ENCODE results near the gene HK1.

DNA sequence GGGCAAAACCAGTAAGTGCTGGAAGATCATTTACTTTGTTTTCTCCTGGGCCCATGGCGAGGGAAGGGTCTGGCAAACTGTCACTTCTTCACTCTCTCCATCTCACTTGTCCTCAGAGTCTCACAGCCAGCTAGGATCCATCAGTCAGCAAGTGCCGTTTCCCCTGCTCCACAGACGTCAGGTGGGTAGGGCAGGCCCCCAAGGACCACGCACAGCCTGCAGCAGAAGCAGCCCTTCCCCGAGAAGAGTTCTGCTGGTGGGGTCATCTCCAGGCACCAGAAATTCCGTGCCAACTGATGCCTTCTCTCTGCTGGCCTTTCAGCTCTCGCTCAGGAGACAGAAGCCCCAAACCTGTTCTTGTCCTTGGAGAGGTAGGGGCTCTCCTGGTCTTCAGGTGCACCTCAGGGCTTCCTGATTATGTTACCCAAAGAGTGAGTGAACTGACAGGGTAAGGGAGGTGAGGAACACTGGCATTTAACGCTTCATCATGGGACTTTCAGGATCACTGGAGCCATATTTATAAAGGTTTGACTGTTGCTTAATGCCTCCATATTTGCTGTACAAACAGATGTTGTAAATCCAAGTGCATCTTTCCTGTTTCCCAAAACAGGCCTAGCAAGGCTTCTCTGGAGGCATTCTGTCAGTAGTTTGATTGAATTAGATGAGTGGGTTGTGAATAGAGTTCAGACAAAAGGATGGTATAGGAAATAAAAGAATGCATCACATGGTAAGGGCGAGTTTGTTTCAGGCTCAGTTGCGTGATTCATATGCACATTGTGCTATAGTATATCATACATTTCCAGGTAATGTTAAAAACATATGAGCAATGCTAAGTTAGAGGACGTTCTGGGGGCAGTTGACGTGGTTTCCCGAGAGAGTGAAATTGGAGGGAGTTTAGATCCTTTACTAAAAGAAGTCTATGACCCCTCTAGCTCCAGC is 159.3 kb downstream of the HK1 start:
- TF ChIP-seq, protein P1, sequence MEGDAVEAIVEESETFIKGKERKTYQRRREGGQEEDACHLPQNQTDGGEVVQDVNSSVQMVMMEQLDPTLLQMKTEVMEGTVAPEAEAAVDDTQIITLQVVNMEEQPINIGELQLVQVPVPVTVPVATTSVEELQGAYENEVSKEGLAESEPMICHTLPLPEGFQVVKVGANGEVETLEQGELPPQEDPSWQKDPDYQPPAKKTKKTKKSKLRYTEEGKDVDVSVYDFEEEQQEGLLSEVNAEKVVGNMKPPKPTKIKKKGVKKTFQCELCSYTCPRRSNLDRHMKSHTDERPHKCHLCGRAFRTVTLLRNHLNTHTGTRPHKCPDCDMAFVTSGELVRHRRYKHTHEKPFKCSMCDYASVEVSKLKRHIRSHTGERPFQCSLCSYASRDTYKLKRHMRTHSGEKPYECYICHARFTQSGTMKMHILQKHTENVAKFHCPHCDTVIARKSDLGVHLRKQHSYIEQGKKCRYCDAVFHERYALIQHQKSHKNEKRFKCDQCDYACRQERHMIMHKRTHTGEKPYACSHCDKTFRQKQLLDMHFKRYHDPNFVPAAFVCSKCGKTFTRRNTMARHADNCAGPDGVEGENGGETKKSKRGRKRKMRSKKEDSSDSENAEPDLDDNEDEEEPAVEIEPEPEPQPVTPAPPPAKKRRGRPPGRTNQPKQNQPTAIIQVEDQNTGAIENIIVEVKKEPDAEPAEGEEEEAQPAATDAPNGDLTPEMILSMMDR (IDR thresholded peaks at IDR 0.05; ENCODE audit: borderline replicate concordance, extremely low read depth, low read length, poor library complexity, severe bottlenecking) = no peak
- no peak for TF ChIP-seq EZH2 (IDR thresholded peaks at IDR 0.05; ENCODE audit: borderline replicate concordance, low read depth, low read length, severe bottlenecking)
